Stimulated activated CD8-positive, alpha-beta memory T cell treated with anti-CD3 and anti-CD28 coated beads, Interleukin-15, amount 100 ng/mL, for 4 hours (primary cell): ENCODE results near the gene GBX2.

Experiments used
- DNase-seq, 2 donors: peaks; one replicate each; pipeline ENCODE4 v3.0.0-alpha.2; 2020; ENCODE audit warnings: low read depth in 2 of 2

Gene GBX2

GRCh38 chr2:236168110-236169080 lies at the start of gene GBX2:
GBX2 (minus strand) TSS chr2:236168386; CDS start chr2:236167971, 415 bp downstream.
- DNase-seq = no peak

DNA sequence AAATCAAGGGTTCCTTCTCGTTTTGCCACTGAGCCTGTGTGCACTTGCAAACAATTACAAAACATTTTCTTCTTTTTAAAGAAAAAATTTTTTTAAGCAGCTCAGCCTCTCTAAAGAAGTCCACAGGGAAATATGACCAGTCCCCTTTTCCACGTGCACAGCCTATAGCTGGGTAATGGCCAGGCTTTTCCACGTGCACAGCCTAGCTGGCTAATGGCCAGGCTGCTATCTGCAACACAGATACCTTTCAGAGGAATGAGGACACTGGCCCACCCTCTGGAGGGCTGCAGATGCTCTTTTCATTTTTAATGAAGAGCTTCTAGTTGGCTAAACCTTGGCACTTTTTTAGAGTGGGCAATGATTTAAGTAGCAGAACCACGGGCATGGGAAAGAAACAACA lies 49.7 kb upstream of the GBX2 start:
- DNase-seq = no peak

DNA sequence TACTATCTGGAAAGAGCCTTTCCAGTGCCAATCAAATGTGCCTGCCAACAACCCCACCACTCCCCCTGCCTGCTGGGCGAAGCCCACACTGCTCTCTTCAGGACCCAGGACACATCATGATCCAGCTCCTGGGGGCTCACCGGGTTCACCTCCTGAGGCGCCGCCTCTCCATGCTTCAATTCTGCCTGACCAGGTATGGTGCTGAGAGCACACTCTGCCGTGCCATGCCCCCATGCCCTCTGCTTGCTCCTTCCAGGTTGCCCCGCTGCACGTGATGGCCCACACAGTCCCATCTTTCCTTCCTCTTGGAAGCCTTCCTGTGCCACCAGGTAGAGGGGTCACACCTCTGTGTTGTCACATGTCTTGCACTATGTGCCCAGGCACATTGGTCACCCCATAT lies 48.5 kb upstream of the GBX2 start:
- no peak for DNase-seq

DNA sequence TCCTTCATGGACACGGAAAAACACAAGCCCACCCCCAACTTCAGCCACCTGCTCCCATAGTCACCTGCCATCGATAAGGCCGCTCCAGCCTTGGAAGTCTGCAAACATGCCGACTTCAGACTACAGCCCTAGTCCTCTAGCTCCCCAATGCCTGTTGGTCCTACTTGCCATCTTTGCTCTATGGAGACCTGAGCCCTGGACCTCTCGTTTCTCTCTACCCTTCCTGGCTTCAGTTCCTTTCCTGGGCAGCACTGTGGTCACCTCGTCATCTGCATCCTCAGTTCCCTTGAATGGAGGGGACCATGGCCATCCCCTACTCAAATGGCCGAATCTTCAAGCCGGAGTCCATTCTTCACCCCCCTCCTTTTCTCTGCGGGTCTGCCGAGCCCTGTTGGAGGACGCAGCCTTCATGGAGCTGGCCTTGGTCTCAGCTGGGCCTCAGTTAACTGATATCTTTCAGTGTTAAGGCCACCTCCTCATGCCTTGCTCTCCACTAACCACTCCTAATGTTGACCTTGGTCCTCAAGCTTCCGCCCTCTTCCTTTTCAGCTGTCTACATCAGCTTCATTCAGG lies 47.7 kb upstream of the GBX2 start:
- DNase-seq = no peak

GRCh38 chr2:236215196-236215595 lies 47.0 kb upstream of the GBX2 start:
- DNase-seq = no peak

DNA sequence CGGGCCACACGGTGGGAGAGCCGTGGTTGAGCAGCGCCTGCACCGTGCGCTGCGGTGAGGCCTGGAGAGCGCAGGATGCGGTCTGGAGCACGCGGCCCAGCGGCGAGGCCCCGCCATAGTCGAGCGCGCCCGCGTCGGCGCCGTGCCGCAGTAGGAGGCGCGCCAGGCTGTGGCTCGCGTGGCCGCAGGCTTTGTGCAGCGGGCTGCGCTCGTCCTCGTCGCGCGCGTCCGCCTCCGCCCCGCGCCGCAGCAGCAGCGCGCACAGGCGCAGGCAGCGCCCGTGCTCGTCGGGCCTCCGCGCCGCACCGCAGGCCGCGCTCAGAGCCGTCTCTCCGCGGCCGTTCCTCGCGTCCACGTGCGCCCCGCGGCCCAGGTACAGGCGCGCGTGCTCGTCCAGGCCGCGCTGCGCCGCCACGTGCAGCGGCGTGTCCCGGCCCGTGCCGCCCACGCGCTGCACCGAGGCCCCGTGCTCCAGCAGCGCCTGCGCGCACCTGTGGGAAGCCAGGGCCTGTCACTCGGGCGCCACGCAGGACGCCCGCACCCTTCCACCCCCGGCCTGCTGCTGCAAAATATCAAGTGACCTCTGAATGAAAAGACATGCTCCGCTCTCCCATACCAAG lies 46.3 kb upstream of the GBX2 start:
- DNase-seq = no peak

DNA sequence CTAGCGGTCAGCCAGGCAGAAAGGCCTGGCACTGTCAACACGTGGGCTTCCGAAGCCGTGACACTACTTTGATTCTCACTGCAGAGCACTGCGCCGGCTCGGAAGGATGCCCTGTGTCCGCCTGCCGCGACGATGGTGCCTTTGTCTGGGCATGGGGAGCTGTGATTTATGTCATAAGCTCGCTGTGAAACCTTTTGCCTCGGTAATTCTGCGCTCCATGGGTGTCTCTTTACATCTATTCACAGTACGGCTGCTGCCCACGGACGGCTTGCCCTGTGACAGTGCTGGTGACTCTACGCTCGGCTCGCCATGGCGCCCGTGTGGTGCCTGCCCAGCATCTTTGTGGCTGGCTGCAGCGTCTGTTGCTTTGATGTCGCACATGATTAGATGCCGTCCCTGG lies 43.1 kb upstream of the GBX2 start:
- DNase-seq = no peak

GRCh38 chr2:236210536-236210935 lies 42.4 kb upstream of the GBX2 start:
- DNase-seq = no peak

DNA sequence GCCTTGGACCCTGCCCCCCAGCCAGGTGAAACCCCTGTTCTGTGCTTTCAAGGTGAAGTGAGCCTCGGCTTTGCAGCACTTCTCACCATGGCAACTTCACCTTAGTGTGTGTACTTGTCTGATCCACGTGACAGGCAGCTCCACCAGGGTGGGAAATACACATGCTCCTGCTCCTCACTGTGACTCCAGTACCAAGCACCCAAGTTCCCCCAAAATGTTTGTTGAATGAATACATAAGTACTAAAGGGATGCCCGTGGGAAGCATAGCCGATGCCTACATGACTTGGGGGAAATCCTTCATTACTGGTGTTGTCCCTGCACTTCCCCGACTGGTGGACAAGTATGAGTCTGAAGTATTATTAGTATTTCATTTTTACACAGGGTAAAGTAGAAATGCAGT lies 41.8 kb upstream of the GBX2 start:
- DNase-seq = no peak

DNA sequence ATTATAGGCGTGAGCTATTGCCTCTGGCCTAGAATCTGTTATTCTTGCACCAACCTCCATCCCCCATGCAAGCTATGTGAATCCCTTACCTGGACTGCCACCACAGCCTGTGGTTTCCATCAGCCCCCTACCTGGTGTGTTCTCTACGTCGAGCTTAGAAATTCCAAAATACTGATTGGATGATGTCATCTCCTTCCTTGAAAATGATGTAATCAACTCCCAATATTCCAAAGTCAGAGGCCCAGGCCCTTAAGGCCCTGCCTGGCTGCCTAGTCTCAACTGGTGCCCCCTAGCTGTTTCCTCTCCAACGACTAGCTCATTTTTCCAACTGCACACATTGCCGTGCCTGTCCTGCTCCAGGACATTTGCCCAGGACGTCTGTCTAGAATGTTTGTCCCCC lies 41.3 kb upstream of the GBX2 start:
- DNase-seq = no peak

GRCh38 chr2:236208019-236208926 lies 40.1 kb upstream of the GBX2 start:
- no peak for DNase-seq

GRCh38 chr2:236207472-236207871 lies 39.3 kb upstream of the GBX2 start:
- no peak for DNase-seq

- no peak for DNase-seq
Observed at GRCh38 chr2:236205867-236206645, 37.9 kb upstream of the GBX2 start.

DNA sequence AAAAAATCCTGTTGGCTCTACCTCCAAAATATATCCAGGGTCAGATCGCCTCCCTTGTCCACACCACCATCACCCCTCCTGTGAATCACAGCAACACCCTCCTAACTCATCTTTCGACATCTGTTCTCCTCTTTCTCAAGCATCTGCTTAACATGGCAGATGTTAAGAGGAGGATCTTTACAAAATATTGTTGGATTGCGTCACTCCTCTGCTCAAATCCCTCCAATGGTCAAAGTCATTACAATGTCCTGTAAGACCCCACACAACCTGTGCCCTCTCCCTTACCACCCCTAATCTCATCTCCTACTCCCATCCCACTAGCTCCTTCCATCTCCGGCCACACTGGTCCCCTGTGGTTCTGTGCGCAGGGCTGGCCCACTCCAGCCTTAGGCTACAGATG lies 36.8 kb upstream of the GBX2 start:
- DNase-seq = no peak

GRCh38 chr2:236200378-236200777 lies 32.2 kb upstream of the GBX2 start:
- no peak for DNase-seq

DNA sequence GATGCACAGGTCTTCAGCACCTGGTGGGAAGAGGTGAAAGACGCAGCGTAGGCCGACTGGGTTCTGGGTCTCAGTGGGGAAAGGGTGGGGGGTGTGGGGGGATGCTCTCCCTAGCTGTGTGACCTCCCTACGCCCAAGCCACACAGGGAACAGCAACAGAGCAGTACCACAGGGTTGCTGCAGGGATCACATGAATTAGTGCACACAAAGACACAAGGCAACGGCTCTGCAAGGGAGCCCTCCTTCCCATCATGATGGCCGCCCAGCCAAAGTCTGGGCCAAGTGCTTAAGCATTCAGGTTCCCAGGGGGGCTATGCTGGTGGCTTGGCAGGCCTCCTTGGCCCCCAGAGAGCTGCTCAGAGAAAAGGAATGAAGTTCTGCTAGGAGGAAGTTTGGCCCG lies 28.2 kb upstream of the GBX2 start:
- DNase-seq = no peak

GRCh38 chr2:236195726-236196125 lies 27.5 kb upstream of the GBX2 start:
- no peak for DNase-seq

DNA sequence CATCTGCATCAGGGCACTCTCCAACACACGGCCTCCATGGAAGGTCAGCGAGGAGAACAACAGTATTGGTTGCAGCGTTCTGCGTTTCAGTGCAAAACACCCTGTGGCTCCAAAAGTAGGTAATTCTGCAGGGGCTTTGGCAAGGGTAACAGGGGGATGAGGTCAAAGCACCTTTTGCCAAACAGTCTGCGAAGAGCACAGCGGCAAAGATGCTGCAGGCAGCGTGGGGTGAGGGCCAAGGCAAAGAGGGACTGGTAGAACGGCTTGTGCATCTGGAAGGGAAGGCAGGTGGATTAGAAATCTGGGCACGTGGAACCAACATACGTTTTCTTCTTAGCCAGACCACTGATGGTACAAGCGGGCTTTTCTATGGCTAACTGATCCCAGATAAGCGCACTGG lies 26.6 kb upstream of the GBX2 start:
- no peak for DNase-seq

DNA sequence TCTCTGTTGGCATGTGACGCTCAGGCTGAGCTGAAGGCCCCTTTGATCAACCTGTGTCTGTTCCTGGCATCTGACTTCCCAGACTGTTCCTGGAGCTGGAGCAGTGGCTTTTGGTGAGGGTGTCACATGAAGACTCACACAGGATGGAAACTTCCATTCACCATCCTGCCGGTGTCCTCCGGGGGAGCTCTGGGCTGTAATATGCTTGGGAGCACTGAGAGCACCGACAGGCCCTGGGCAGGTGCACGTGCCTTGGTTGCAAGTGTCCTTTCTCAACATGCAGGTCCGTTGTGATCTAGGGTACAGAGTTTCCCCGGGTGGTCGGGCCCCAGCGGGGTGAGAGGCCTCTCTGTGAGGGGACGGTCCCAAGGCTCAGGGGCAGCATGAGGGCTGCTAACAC lies 24.8 kb upstream of the GBX2 start:
- DNase-seq = no peak

- no peak for DNase-seq
Observed at GRCh38 chr2:236190674-236191073, 22.5 kb upstream of the GBX2 start.

GRCh38 chr2:236184701-236185100 lies 16.5 kb upstream of the GBX2 start:
- DNase-seq = no peak
